Measurements from ENCODE around the gene TAB2. TPM values are rescaled to one million over a fixed set of nuclear protein-coding genes. Genes with fewer than 3 reads are reported as not detected.

Gene TAB2
- total RNA-seq, 1 donor from 2014 or later, result 71.3 TPM

- Mint-ChIP-seq H3K27me3 (ENCODE audit: low read depth) (peaks cover 2% of the 10 kb centered on the region), H3K9me3 (no peaks in the 10 kb centered on the region), H3K27ac (peak overlapping the region; percentile 7), H3K4me3 (no peak overlapping the region), H3K36me3 (no peaks in the 10 kb centered on the region), H3K4me1 (peaks cover 5% of the 10 kb centered on the region)
- DNase-seq (ENCODE audit: low spot score in 2 of 2, unreplicated experiment in 2 of 2), result no peak
- no peak for TF ChIP-seq CTCF (IDR thresholded peaks at IDR 0.05; ENCODE audit: unreplicated experiment)
Observed at GRCh38 chr6:149423964-149424440, 106.5 kb downstream of the TAB2 start.

DNA sequence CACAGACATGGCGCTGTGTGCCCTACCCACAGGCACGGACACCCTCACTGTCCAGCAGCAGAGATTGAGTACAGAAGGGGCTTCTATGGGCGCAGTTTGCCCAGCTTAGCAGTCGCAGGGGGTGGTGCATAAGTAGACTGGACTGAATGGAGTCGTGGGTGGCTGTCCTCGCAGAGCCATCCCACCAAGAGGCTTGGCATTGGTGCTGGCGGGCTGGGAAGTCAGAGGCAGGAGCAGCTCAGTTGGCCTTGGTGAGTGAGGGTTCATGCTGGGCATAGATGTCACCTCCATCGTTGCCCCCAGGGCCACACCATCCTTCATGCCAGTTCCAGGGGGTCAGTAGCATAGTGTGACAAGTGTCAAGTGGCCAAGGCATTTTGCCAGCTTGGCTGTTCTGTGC lies 107.7 kb downstream of the TAB2 start:
- Mint-ChIP-seq H3K9me3 (no peaks in the 10 kb centered on the region), H3K27ac (no peak overlapping the region), H3K4me1 (peaks cover 5% of the 10 kb centered on the region), H3K27me3 (ENCODE audit: low read depth) (peaks cover 2% of the 10 kb centered on the region), H3K36me3 (no peaks in the 10 kb centered on the region), H3K4me3 (no peak overlapping the region)
- no peak for DNase-seq (ENCODE audit: low spot score in 2 of 2, unreplicated experiment in 2 of 2)
- TF ChIP-seq CTCF (IDR thresholded peaks at IDR 0.05; ENCODE audit: unreplicated experiment), result no peak

DNA sequence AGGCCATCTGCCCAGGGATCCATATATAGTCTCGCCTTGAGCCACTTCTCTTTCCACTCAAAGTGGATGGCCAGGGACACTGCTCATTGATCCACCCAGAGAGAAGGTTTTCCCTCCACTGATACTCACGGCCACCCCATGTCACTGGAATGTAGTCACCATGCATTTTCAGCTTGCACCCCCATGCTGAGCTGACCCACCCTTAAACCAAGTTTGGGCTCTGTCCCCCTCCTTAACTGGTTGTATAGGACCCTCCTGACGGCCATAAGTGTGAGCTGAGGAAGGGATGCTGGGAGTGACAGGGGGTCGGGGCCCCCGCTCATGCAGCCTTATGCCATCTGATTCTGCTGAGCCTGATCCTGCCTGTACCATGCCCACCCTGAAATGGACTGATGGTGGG lies 108.2 kb downstream of the TAB2 start:
- DNase-seq (ENCODE audit: low spot score in 2 of 2, unreplicated experiment in 2 of 2), result no peak
- H3K36me3 Mint-ChIP-seq, result no peaks in the 10 kb centered on the region
- H3K27me3 Mint-ChIP-seq (ENCODE audit: low read depth), result peaks cover 2% of the 10 kb centered on the region
- H3K4me3 Mint-ChIP-seq, result no peak overlapping the region
- H3K4me1 Mint-ChIP-seq, result peaks cover 5% of the 10 kb centered on the region
- no peaks in the 10 kb centered on the region for H3K9me3 Mint-ChIP-seq
- H3K27ac Mint-ChIP-seq, result no peak overlapping the region
- no peak for TF ChIP-seq CTCF (IDR thresholded peaks at IDR 0.05; ENCODE audit: unreplicated experiment)

DNA sequence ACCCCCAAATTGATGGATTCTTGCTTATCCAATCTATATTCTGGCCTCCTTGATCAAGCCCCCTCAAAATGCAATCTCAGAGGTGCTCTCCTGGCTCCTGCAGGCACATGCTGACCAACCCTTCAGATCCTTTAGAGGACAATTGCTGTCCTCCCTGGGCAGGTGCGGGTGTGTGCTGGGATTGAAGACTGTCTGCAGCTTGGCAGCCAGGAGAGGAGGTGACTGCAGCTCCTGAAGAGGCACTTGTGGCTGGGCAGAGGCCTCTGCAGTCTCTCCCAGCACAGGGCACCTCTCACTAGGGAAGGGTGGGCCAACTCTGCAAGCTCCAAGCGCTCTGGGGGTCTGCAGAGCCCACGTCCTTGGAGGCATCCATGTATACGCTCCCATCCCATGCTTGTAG lies 111.1 kb downstream of the TAB2 start:
- Mint-ChIP-seq H3K4me1 (peaks cover 5% of the 10 kb centered on the region), H3K36me3 (no peaks in the 10 kb centered on the region), H3K27ac (no peak overlapping the region), H3K27me3 (ENCODE audit: low read depth) (peaks cover 2% of the 10 kb centered on the region), H3K4me3 (no peak overlapping the region), H3K9me3 (no peaks in the 10 kb centered on the region)
- no peak for DNase-seq (ENCODE audit: low spot score in 2 of 2, unreplicated experiment in 2 of 2)
- TF ChIP-seq CTCF (IDR thresholded peaks at IDR 0.05; ENCODE audit: unreplicated experiment), result no peak

DNA sequence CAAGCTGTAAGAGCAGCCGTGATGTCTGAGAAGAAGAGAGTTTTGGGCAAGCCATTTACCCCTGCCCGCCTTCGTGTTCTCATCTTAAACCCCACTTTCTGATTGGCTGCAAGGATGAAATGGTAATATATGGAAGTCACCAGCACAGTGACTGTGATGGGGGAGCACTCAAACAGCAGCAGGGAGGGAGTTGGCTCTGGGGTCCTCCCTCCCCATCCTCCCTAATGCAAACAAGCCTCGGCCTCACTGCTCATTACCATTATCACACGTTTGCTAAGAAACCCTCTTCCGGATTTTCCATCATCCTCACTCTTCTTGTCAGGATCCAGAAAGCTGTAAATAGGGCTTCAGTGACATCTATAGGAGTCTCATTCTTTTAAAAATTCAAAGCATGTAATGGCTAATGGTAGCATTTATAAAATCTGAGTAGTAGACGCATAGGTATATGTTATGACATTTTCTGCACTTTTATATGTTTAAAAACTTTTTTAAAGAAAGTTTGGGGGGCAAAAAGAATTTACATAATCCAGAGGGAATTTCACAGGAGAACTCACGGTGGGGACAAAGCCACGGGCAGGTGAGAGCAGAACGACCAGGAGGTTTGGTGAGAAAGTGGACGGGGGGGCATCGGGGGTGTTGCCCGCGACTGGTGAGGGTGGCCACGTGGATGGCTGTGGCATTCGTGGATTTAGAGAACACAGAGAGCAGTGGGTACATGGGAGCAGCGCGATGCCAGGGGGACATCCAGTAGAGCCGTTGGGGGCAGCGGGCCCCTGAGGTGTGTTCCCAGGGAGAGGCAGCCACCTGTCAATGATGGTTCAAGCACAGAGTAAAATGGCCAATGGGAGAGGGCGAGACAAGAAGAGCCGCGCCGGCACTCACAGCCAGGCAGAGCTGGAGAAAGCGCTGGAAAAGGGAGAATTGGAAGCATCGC lies 112.2 kb downstream of the TAB2 start:
- H3K27me3 Mint-ChIP-seq (ENCODE audit: low read depth), result peaks cover 2% of the 10 kb centered on the region
- no peak for TF ChIP-seq CTCF (IDR thresholded peaks at IDR 0.05; ENCODE audit: unreplicated experiment)
- no peak overlapping the region for H3K27ac Mint-ChIP-seq
- no peak overlapping the region for H3K4me3 Mint-ChIP-seq
- H3K9me3 Mint-ChIP-seq, result no peaks in the 10 kb centered on the region
- H3K36me3 Mint-ChIP-seq, result no peaks in the 10 kb centered on the region
- DNase-seq (ENCODE audit: low spot score in 2 of 2, unreplicated experiment in 2 of 2), result no peak
- peaks cover 2% of the 10 kb centered on the region for H3K4me1 Mint-ChIP-seq

All from mesothelial cell of epicardium (in vitro differentiated cells).